Activated CD4-positive, CD25-positive, alpha-beta regulatory T cell (primary cell): ENCODE data around the gene DAPK1.
"Not testable (repeated sequence)": the region's sequence is repeated elsewhere in the genome, so short reads cannot be mapped to it uniquely, and the experiment has no call there.

Experiments used
- DNase-seq, 4 experiments: peaks; one replicate each; lab custom pipeline; 2025; lab: John Stamatoyannopoulos, UW

The DAPK1 gene

DNA sequence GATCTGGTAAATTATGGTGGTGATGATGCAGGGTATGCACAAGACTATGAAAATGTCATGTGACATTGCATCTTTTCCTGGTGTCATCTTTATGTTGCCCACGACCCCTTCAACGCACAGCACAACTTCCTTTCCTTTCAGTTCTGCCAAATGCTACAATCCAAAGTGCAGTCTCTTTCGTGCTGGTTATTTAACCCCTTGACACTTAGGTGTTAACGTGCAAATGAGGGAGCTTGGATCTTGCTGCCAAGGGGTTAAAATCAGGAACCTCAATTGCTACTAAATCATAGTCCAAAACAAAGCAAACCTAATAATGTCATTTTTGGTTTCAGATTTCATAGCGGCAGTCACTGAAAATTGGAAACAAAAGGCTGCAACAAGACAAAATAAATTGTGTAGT lies 244.2 kb downstream of the DAPK1 start:
- DNase-seq: no peak

DNA sequence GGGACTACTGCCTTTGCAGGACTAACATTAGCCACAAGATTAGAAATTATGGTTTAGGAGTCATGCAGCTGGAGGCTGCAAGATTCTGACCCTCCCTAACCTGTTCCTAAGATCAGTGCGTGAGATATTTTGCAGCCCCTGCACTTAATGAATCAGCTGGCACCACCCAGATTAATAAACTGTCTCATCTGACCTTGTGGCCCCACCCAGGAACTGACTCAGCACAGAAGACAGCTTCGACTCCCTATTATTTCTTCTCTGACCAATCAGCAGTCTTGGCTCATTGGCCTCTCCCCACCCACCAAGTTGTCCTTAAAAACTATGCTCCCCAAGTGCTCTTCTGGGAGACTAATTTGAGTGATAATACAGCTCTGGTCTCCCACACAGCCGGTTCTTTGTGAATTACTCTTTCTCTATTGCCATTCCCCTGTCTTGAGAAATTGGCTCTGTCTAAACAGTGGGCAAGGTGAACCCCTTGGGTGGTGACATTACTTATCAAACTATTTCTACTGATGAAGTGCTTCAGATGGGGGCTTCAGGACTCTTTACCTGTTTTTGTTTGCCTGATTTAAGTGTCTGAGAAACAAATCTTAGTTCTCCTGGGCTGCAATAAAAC lies 245.3 kb downstream of the DAPK1 start:
- no peak for DNase-seq

DNA sequence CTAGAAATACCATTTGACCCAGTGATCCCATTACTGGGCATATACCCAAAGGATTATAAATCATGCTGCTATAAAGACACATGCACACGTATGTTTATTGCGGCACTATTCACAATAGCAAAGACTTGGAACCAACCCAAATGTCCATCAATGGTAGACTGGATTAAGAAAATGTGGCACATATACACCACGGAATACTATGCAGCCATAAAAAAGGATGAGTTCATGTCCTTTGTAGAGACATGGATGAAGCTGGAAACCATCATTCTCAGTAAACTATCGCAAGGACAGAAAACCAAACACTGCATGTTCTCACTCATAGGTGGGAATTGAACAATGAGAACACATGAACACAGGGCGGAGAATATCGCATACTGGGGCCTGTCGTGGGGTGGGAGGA lies 246.6 kb downstream of the DAPK1 start:
- DNase-seq: not testable (repeated sequence)

DNA sequence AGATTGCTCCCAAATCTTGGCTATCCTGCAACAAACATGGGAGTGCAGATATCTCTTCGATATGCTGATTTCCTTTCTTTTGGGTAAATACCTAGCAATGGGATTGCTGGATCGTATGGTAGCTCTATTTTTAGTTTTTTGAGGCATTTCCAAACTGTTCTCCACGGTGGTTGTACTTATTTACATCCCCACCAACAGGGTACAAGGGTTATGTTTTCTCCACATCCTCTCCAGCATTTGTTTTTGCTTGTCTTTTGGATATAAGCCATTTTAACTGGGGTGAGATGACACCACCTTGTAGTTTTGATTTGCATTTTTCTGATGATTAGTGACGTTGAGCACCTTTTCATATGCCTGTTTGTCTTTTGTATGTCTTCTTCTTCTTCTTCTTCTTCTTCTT lies 248.5 kb downstream of the DAPK1 start:
- DNase-seq: no peak

DNA sequence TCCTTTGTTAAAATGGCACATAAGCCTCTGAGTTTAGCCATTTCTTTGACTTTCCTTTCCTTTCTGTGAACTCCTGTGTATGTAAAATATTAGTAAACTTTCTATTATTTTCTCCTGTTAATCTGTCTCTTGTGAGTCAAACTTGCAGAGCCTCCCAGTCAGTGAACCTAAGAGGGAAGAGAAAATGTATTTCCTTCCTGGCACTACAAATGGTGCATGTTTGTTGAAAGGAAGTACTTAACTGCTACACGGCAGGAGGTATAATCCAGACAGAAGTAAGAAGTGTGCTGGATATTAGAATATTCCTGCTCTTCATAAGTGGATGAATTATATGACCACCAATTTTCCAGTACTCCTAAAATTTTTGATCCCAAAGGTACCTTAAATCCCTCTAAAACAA lies 251.2 kb downstream of the DAPK1 start:
- DNase-seq: no peak

DNA sequence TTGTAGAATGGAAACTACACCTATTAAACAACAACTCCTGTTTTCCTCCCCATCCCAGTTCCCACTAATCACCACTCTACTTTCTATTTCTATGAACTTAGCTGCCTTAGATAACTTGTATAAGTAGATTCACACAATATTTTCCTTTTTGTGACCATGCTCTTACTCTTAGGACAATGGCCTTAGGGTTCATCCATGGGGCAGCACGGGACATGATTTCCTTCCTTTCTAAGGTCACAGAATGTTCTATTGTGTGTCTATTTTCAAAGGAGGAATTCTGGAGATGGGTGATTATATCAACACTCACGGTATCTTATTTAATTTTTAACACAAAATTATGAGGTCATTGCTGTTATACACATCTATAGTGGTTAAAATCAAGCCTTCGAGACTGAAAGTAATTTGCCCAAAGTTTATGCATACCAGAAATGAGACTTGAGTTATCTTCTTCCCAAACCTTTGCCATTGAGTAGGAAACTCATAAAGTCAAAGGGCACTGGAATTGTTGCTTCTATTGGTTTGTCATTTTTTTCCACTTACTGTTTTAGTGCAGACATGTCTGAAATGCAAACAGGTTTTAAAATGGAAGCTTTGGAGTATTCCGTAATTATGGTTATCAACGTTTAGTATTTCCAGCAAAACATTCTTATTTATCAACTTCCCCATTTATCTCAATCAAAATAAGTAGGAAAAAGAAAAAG lies 251.8 kb downstream of the DAPK1 start:
- DNase-seq: no peak

DNA sequence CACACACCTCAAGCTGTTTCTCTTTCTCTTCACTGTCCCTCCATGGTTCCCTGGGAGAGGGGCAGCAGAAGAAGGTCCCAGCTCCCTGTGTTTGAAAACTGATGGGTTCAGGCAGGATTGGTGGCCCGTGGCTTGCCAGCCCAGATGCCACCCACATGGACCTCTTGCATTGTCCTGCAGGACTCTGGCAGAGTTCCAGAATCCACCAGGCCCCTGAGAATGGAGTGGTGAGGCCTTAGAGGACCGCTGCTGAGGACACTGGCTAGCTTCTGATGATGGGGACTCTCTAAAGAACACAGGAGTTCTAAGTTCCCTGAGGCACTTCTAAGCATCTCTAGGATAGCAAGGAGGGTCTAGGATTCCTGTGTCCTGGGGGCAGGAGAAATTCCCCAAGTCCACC lies 253.1 kb downstream of the DAPK1 start:
- DNase-seq: no peak

DNA sequence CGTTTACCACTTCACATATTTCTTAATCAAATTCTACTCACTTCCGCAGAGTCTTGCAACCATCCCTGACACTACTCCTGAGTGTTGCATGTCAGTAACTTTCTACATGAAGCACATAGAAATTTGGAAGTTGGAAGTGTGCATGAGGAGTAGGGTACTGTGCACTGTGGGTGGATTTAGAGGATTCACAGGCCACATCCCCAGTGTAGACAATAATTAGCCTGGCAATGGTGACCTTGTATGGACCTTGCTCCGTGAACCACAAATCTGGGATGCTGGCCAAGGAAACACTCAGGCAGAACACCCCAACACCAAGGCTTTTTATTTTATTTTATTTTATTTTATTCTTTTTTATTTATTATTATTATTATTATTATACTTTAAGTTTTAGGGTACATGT lies 253.8 kb downstream of the DAPK1 start:
- DNase-seq: no peak

DNA sequence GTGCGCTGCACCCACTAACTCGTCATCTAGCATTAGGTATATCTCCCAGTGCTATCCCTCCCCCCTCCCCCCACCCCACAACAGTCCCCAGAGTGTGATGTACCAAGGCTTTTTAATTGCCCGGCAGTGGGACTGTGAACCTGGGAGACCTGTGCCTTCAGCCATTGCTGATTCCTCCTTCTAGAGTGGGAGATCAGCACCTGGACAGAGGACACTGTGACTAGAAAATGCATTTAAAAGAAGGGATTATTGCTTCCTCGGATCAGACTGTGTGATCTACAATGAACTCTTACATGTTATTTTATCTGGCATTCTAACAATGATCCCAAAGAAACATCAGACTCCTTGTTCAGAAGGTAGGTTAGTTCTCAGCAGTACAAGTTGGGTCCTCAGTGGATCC lies 254.2 kb downstream of the DAPK1 start:
- no peak for DNase-seq

DNA sequence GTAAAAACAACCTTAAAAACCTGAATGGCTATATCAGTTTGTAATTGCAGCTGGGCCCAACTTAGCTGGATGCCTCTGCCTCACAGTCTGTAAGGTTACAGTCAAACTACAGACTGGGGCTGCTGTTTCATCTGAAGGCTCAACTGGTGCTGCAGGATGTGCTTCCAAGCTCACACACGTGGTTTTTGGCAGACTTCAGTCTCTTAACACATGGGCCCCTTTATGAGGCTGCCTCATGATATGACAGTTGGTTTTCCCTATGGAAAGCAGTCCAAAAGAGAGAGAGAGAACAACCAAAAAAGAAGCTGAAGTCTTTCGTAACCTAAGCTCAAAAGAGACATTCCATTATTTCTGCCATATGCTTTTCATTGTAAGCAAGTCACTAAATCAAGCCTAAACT lies 255.6 kb downstream of the DAPK1 start:
- DNase-seq: no peak
